WI38 (cell line): ENCODE data around the gene MAML3.

Experiments used
- H3K4me3 ChIP-seq: 2 replicates; pipeline ENCODE4 v1.5.1; 2011; ENCODE audit warnings: low read depth, mild to moderate bottlenecking, control low read depth, low read length
- TF ChIP-seq, protein P1 (sequence below): IDR thresholded peaks from 2 replicates; pipeline ENCODE4 v1.5.1; 2012; ENCODE audit warnings: low read depth, mild to moderate bottlenecking, control low read depth, low read length

MAML3 gene

DNA sequence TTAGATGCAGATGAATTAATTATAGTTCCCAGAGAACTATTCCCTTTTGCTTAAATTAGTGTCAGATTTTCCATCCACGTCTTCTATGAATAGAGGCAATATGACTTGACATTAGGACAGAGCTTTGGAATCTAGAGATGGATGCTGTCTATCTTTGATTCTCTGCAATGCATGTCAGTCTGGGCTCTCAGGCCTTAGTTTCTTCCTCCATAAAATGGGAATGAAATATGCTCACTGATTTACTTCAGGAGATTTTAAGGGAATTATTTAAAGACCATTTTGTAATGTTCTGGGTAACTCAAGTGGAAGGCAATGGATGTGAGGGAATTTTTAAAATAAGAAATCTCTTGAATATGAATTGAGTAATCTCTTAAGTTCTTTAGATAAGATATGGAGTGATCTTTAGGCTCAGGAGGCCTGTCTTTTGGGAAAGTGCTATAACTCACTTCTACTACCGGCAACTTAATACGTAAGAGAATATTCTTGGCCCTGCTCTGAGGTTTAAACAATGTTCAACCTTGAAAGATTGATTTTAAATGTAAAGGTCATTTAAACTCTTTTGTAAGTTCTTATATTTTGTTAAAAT is 459.4 kb downstream of the MAML3 start:
- TF ChIP-seq, protein P1, sequence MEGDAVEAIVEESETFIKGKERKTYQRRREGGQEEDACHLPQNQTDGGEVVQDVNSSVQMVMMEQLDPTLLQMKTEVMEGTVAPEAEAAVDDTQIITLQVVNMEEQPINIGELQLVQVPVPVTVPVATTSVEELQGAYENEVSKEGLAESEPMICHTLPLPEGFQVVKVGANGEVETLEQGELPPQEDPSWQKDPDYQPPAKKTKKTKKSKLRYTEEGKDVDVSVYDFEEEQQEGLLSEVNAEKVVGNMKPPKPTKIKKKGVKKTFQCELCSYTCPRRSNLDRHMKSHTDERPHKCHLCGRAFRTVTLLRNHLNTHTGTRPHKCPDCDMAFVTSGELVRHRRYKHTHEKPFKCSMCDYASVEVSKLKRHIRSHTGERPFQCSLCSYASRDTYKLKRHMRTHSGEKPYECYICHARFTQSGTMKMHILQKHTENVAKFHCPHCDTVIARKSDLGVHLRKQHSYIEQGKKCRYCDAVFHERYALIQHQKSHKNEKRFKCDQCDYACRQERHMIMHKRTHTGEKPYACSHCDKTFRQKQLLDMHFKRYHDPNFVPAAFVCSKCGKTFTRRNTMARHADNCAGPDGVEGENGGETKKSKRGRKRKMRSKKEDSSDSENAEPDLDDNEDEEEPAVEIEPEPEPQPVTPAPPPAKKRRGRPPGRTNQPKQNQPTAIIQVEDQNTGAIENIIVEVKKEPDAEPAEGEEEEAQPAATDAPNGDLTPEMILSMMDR, result no peak
- H3K4me3 ChIP-seq, result no peak overlapping the region

DNA sequence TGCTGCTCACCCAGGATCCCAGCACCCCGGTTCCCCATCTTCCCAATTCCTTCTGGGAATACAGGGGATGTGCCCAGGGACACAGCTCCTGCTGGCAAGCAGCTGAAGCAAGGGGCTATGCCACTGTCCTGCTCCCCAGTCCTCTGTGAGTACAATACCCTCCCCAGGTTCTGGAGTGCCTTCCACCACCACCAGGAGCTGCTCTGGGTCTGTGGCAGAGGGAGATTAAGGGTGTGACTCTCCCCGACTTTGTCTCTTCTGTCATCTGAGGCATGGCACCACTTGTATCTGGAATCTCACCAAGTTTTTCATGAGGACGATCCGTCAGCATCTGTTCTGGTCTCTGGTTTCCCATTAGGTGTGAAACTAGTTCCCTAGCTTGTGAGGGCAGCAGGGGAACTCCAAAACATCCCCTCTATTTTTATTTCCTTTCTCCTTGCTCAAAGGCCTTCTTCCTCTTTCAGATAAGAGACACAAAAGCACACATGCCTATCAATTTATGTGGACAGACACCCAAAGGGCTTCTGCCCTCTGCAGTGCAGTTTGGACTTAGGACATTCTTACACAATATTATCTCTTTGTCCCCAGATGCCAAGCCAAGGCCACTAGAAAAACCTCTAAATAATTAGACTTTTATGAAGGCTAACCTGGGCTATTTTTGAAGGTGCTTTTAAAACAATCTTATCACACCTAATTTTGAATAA is 461.5 kb downstream of the MAML3 start:
- TF ChIP-seq, protein P1, result no peak
- H3K4me3 ChIP-seq, result no peak overlapping the region

DNA sequence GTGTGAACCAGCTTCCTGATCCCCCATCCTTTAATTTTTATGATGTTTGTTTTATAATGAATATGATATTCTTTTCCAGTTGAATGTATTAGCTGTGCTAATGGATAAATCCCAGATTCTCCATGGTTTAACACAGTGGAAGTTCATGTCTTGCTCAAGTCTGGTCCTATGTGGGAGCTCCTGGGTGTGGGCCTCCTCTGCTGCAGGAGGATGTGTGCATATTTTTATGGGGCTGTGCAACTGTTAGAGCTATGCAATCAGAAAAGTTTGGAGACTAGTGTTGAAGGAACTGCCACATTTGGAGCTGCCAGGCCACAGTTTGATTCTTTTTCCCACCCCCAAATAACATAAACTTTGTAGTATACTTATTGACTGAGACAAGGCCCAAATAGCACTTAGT is 463.6 kb downstream of the MAML3 start:
- TF ChIP-seq, protein P1, result no peak
- H3K4me3 ChIP-seq, result no peak overlapping the region

DNA sequence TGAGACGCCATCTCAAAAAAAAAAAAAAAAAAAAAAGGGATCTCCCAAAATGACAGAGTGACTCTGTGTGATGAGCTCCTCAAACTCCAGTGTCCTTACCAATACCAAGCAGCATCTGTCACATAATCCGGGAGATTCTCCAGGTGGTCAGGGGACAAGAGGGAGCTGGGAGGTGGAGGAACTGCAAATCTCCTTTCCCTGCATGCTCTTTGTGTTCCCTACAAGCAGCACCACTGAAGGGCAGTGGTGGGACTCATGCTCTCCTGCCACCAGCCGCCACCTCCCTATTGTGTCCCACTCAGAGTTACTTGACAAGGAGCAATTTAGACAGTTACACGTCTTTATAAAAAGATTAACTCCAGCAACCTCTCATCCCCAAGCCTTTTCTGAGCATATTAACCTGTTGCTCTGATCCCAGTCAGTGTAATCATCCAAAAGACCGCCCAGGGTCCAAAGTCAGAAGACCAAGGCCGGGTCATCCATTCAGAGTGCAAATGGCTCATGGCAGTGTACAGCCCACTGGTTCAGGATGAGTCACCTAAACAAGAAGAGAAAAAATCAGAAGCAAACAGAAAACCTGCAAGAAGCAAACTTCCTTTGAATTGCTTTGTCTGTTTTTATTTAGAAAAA is 464.8 kb downstream of the MAML3 start:
- TF ChIP-seq, protein P1, result no peak
- H3K4me3 ChIP-seq, result no peak overlapping the region

DNA sequence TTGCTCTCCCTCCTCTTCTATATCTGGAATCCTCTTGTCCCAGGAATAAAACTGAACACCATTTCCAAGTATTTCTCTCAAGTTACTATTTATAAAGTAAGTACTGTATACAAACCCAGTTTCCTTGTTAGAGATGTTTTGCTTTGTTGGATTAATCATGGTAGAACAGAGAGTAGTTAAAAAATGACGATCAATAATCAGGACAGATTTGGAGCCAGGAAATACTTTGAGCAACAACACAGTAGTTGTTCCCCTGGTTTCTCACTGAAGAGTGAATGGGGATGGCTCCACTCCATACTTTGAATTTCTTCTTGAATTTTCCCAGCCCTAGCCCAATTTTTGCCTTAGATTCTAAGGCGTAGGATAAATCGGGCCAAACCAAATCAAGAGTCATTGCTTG is 467.0 kb downstream of the MAML3 start:
- TF ChIP-seq, protein P1, result no peak
- no peak overlapping the region for H3K4me3 ChIP-seq

DNA sequence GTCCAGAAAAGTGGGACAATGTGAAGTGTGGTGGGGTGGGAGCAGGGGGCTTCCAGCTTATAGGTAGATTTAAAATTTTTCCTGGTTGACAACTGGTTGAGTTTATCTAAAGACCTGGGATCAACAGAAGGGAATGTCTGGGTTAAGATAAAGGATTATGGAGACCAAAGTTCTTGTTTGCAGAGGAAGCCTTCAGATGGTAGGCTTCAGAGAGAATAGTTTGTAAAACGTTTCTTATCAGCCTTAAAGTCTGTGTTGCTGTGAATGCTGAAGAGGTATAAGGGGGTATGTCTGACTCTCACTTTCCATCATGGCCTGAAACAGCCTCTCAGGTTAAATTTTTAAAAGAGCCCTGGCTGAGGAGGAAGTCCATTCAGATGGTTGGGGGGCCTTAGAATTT is 467.9 kb downstream of the MAML3 start:
- no peak overlapping the region for H3K4me3 ChIP-seq

DNA sequence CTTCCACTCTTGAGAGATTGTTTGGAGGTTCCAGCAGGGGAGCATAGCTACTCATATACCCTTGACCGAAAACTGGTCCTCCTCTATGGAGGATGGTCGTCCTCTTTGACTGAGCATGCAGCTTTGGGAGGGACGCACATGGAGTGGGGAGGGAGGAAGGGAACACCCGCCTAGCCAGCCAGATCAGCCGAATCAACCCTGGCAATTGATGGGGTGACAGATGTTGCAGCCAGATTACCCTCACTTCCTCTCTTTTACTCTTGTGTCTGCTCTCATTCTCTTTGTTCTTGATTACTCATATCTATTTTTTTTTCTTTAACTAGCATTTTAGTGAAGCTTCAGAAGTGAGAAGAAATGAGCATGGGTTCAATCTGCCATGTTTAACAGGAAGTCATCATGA is 468.8 kb downstream of the MAML3 start:
- TF ChIP-seq, protein P1, result no peak
- H3K4me3 ChIP-seq, result no peak overlapping the region

More for the DNA sequence above, 467.9 kb downstream of the MAML3 start:
- TF ChIP-seq, protein P1, result no peak
